T-cell (primary cell): ENCODE data around the gene PAPSS2. TPM values are rescaled to one million over a fixed set of nuclear protein-coding genes. Genes with fewer than 3 reads are reported as not detected.
"Not testable (repeated sequence)": the region's sequence is repeated elsewhere in the genome, so short reads cannot be mapped to it uniquely, and the experiment has no call there.

ENCODE experiments used
- ATAC-seq, 4 experiments: fragments of 200-7000 bp in 3 of 4; fragments of 150-1000 bp in 1 of 4; cut with Tn5 transposase; replicated peaks in 1 of 4; 1 replicate in 3 of 4; 2 replicates in 1 of 4; pipeline ENCODE4 v1.10.0; 2021; ENCODE audit warnings: moderate library complexity in 3 of 4, mild to moderate bottlenecking in 2 of 4, moderate number of reproducible peaks in 1 of 4
- CTCF ChIA-PET, 2 donors: fragments of 300-600 bp; sonication (Branson Sonifier 250); formaldehyde crosslinking; loops; one replicate each; lab custom pipeline; 2022; ENCODE audit warnings: antibody characterized with exemption in 2 of 2; lab: Charles Lee
- POLR2A ChIA-PET, 2 donors: fragments of 300-600 bp; sonication (Branson Sonifier 250); formaldehyde crosslinking; loops; one replicate each; lab custom pipeline; 2022; ENCODE audit warnings: antibody characterized with exemption in 2 of 2; lab: Charles Lee
- DNase-seq, 35 experiments: peaks; one replicate each; pipeline versions ENCODE4 v3.0.0 to v3.0.0-alpha.2; 2013 to 2023
- H3K27ac ChIP-seq: one replicate; pipeline ENCODE4 v1.5.1; 2013; ENCODE audit warnings: low read length
- H3K27me3 ChIP-seq, 2 experiments: replicated peaks in 1 of 2; 1 replicate in 1 of 2; 2 replicates in 1 of 2; pipeline versions ENCODE4 v1.6.1 to v1.7.0; 2013; ENCODE audit warnings: low read length in 1 of 2, mixed read lengths in 1 of 2; ENCODE audit not compliant: control insufficient read depth in 2 of 2, insufficient read depth in 2 of 2; ENCODE audit errors: extremely low read depth in 1 of 2
- H3K36me3 ChIP-seq, 2 donors: 1 replicate in 1 of 2; 2 replicates in 1 of 2; pipeline versions ENCODE4 v1.6.1 to v1.7.0; 2013; ENCODE audit warnings: low read length in 1 of 2; ENCODE audit not compliant: control insufficient read depth in 2 of 2, insufficient read depth in 1 of 2; ENCODE audit errors: extremely low read depth in 1 of 2
- H3K4me1 ChIP-seq, 2 experiments: 1 replicate in 1 of 2; 2 replicates in 1 of 2; pipeline versions ENCODE4 v1.6.1 to v1.7.0; 2013; ENCODE audit warnings: low read length in 2 of 2, mixed read lengths in 1 of 2; ENCODE audit not compliant: insufficient read depth in 2 of 2, control insufficient read depth in 1 of 2; ENCODE audit errors: extremely low read depth in 1 of 2
- H3K4me3 ChIP-seq, 2 donors: 1 replicate in 1 of 2; 2 replicates in 1 of 2; pipeline versions ENCODE4 v1.5.1 to v1.7.0; 2013; ENCODE audit warnings: mild to moderate bottlenecking in 2 of 2, low read length in 1 of 2, moderate library complexity in 1 of 2; ENCODE audit not compliant: control insufficient read depth in 1 of 2; ENCODE audit errors: extremely low read depth in 1 of 2
- H3K9me3 ChIP-seq: 2 replicates; pipeline ENCODE4 v1.7.0; 2013
- H3K27ac Mint-ChIP-seq, 2 donors: one replicate each; pipeline ENCODE4 v1.8.0; 2020 to 2021; ENCODE audit warnings: mild to moderate bottlenecking in 2 of 2, mixed read lengths in 2 of 2
- H3K27me3 Mint-ChIP-seq, 2 donors: one replicate each; pipeline ENCODE4 v1.8.0; 2021 to 2022; ENCODE audit warnings: mixed read lengths in 2 of 2
- H3K36me3 Mint-ChIP-seq: one replicate; pipeline ENCODE4 v1.8.0; 2021; ENCODE audit warnings: mixed read lengths
- H3K4me1 Mint-ChIP-seq, 3 donors: one replicate each; pipeline ENCODE4 v1.8.0; 2020 to 2022; ENCODE audit warnings: mixed read lengths in 3 of 3, mild to moderate bottlenecking in 1 of 3
- H3K4me3 Mint-ChIP-seq, 3 donors: one replicate each; pipeline ENCODE4 v1.8.0; 2020 to 2022; ENCODE audit warnings: mild to moderate bottlenecking in 3 of 3, mixed read lengths in 3 of 3, moderate library complexity in 3 of 3
- H3K9me3 Mint-ChIP-seq, 3 donors: one replicate each; pipeline ENCODE4 v1.8.0; 2020 to 2022; ENCODE audit warnings: mixed read lengths in 3 of 3
- WGBS: methylation state at CpG from one replicate; pipeline ENCODE4 v1.1.5; 2013; ENCODE audit warnings: missing lambda C conversion rate; ENCODE audit not compliant: insufficient coverage; 5-methylcytosine and 5-hydroxymethylcytosine counted together
- total RNA-seq, 35 experiments: library from RNA in 6 of 35; stranded (reverse) in 6 of 35; fragments of 120-200 nt in 1 of 35; gene quantifications; one replicate each; pipeline versions ENCODE4 v1.2.1 to v1.2.4 and lab custom pipeline; 2013 to 2026

PAPSS2 gene
- total RNA-seq, 5 donors from 2014 or later (not counting 1 experiment from before 2014, with no cell fraction given) = 0.35 to 1.8 (median 0.61) TPM; not detected in 2

DNA sequence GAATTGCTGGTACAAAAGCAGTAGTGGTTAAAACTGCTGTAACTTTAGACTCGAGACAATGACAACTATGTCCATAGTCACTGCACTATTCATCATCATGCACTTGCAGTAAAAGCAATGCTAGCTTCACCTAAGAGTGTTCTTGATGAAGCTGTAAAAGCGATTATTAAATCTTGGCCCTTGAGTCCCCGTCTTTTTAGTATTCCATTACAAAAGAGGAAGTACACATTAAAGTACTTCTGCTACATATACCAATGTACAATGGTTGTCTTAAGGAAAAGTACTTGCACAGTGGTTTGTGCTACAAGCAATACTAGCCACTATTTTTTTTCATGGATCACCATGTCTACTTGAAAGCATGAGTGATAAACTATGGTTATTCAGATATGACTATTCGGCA lies 80.0 kb downstream of the PAPSS2 start:
- H3K4me1 ChIP-seq = no peaks in the 10 kb centered on the region
- ATAC-seq (no peak), DNase-seq (no peak)
- H3K9me3 ChIP-seq = no peaks in the 10 kb centered on the region
- Mint-ChIP-seq H3K27ac (no peak overlapping the region), H3K36me3 (no peaks in the 10 kb centered on the region), H3K27me3 (peaks cover 23 to 30% of the 10 kb centered on the region in 2 donors), H3K4me1 (no peaks in the 10 kb centered on the region), H3K9me3 (no peaks in the 10 kb centered on the region), H3K4me3 (no peak overlapping the region)
- POLR2A ChIA-PET = no interaction called here
- no CpG with 5 or more reads among the region's 4 CpGs for whole genome bisulfite sequencing
- no peak overlapping the region for H3K4me3 ChIP-seq
- peaks cover 0 to 15% of the 10 kb centered on the region in 2 experiments for H3K27me3 ChIP-seq
- no peak overlapping the region for H3K27ac ChIP-seq
- H3K36me3 ChIP-seq = no peaks in the 10 kb centered on the region
- CTCF ChIA-PET = no interaction called here

DNA sequence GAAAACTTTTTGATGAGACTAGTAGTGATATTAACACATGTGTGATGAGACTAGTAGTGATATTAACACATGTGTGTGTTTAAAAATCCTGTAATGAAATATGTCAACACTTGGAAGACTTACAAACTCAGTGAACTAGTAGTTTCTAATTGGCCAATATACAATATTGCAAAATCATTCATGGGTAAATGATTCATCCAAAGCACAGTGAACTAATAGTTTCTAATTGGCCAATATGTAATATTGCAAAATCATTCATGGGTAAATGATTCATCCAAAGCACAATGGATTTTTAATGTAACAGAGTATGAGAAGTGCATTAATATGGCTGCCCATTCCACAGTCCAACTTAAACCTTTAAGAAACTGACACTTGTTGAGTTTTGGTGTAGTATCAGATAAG lies 80.6 kb downstream of the PAPSS2 start:
- Mint-ChIP-seq H3K9me3 (no peaks in the 10 kb centered on the region), H3K4me3 (no peak overlapping the region), H3K27ac (no peak overlapping the region), H3K4me1 (no peaks in the 10 kb centered on the region), H3K27me3 (peaks cover 19 to 25% of the 10 kb centered on the region in 2 donors), H3K36me3 (no peaks in the 10 kb centered on the region)
- H3K27ac ChIP-seq = no peak overlapping the region
- H3K36me3 ChIP-seq = no peaks in the 10 kb centered on the region
- POLR2A ChIA-PET = no interaction called here
- no peak overlapping the region for H3K4me3 ChIP-seq
- H3K27me3 ChIP-seq = peaks cover 0 to 12% of the 10 kb centered on the region in 2 experiments
- no peaks in the 10 kb centered on the region for H3K9me3 ChIP-seq
- CTCF ChIA-PET = no interaction called here
- ATAC-seq (no peak), DNase-seq (no peak)
- no peaks in the 10 kb centered on the region for H3K4me1 ChIP-seq

DNA sequence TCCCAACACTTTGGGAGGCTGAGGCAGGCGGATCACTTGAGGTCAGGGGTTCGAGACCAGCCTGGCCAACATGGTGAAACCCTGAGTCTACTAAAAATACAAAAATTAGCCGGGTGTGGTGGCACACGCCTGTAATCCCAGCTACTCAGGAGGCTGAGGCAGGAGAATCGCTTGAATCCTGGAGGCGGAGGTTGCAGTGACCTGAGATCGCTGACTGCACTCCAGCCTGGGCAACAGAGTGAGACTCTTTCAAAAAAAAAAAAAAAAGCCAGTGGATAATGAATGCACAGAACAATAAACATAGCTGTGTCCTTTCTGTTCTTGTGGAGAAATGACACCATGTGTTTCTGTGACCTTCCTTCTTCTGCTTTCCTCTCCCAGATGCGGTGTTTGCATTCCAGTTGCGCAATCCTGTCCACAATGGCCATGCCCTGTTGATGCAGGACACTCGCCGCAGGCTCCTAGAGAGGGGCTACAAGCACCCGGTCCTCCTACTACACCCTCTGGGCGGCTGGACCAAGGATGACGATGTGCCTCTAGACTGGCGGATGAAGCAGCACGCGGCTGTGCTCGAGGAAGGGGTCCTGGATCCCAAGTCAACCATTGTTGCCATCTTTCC lies 83.4 kb downstream of the PAPSS2 start:
- H3K27ac Mint-ChIP-seq, H3K4me3 ChIP-seq, H3K4me1 Mint-ChIP-seq, H3K27ac ChIP-seq, ATAC-seq, H3K36me3 ChIP-seq, H3K4me1 ChIP-seq, H3K27me3 Mint-ChIP-seq, DNase-seq, H3K36me3 Mint-ChIP-seq, H3K9me3 Mint-ChIP-seq, H3K27me3 ChIP-seq, H3K9me3 ChIP-seq, H3K4me3 Mint-ChIP-seq: not testable (repeated sequence)
- CTCF ChIA-PET = interaction anchor here in 1 of 2 donors (0.6 kb wide), 2 partner anchors 9 to 647 kb away, joined by 3 to 5 read pairs; no protein-coding TSS in a partner anchor
- POLR2A ChIA-PET = interaction anchor here in 1 of 2 donors (0.7 kb wide), 1 partner anchor 106 kb away, joined by 3 read pairs; no protein-coding TSS in a partner anchor
- 96% methylated on average over 16 of the region's 18 CpGs for WGBS

DNA sequence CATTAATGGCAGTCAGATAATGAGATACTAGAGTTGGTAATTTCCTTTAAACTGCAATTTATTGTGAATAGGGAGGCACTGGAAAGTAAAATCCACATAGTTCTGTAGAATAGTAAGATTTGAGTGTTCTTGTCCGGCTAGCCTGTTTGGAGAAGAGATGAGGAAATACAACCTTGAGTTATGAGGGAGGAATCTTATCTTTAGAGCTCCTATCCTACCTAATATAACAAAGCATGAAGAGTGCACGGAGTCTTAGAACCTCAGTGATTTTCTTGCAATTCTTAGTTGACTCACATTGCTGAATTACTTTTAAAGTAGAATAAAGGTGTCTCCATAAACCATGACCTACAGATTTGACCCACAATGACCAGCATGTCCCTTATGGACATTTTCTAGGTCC lies 84.9 kb downstream of the PAPSS2 start:
- no CpG with 5 or more reads among the region's 2 CpGs for WGBS
- no peaks in the 10 kb centered on the region for H3K9me3 ChIP-seq
- no peaks in the 10 kb centered on the region for H3K27me3 ChIP-seq
- H3K4me3 ChIP-seq = no peak overlapping the region
- Mint-ChIP-seq H3K4me3 (no peak overlapping the region), H3K27me3 (peaks cover 4% of the 10 kb centered on the region in 2 donors), H3K4me1 (no peaks in the 10 kb centered on the region), H3K27ac (no peak overlapping the region), H3K9me3 (no peaks in the 10 kb centered on the region), H3K36me3 (no peaks in the 10 kb centered on the region)
- ChIA-PET CTCF (no interaction called here), POLR2A (no interaction called here)
- ATAC-seq (no peak), DNase-seq (no peak)
- no peak overlapping the region for H3K27ac ChIP-seq
- H3K36me3 ChIP-seq = no peaks in the 10 kb centered on the region
- H3K4me1 ChIP-seq = no peaks in the 10 kb centered on the region

DNA sequence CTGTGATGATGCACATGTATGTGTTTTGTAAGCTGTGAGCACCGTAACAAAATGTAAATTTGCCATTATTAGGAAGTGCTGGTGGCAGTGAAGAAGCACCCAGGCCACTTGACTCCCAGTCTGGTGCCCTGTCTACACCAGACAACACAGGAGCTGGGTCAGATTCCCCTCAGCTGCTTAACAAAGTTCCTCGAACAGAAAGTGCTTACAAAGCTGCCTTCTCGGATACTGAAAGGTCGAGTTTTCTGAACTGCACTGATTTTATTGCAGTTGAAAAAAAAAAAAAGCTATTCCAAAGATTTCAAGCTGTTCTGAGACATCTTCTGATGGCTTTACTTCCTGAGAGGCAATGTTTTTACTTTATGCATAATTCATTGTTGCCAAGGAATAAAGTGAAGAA lies 87.2 kb downstream of the PAPSS2 start:
- Mint-ChIP-seq H3K9me3 (no peaks in the 10 kb centered on the region), H3K4me3 (no peak overlapping the region), H3K27me3 (no peaks in the 10 kb centered on the region), H3K36me3 (no peaks in the 10 kb centered on the region), H3K4me1 (no peaks in the 10 kb centered on the region), H3K27ac (no peak overlapping the region)
- no peaks in the 10 kb centered on the region for H3K27me3 ChIP-seq
- DNase-seq (no peak), ATAC-seq (no peak)
- CTCF ChIA-PET = no interaction called here
- H3K4me3 ChIP-seq = no peak overlapping the region
- H3K4me1 ChIP-seq = no peaks in the 10 kb centered on the region
- POLR2A ChIA-PET = no interaction called here
- WGBS = 90% methylated on average over 4 of the region's 4 CpGs
- no peaks in the 10 kb centered on the region for H3K9me3 ChIP-seq
- no peaks in the 10 kb centered on the region for H3K36me3 ChIP-seq
- H3K27ac ChIP-seq = no peak overlapping the region

DNA sequence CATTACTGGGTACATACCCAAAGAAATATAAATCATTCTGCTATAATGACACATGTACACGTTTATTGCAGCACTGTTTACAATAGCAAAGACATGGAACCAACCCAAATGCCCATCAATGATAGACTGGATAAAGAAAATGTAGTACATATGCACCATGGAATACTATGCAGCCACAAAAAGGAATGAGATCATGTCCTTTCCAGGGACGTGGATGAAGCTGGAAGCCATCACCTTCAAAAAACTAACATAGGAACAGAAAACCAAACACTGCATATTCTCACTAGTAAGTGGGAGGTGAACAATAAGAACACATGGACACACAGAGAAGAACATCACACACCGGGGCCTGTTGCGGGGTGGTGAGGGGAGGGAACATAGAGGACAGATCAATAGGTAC lies 88.6 kb downstream of the PAPSS2 start:
- H3K4me3 Mint-ChIP-seq, ATAC-seq, H3K27me3 ChIP-seq, H3K27me3 Mint-ChIP-seq, H3K36me3 Mint-ChIP-seq, POLR2A ChIA-PET, H3K9me3 Mint-ChIP-seq, H3K27ac ChIP-seq, H3K27ac Mint-ChIP-seq, H3K4me3 ChIP-seq, H3K4me1 Mint-ChIP-seq, DNase-seq, H3K36me3 ChIP-seq, H3K4me1 ChIP-seq, H3K9me3 ChIP-seq: not testable (repeated sequence)
- CTCF ChIA-PET = interaction anchor here (0.6 to 1.3 kb wide), 2 partner anchors 22 to 29 kb away, joined by 3 to 5 read pairs; no protein-coding TSS in a partner anchor
- no CpG with 5 or more reads among the region's 4 CpGs for WGBS
